ENCODE results near the gene HYAL3.
"Not testable (repeated sequence)": the region's sequence is repeated elsewhere in the genome, so short reads cannot be mapped to it uniquely, and the experiment has no call there.

Gene HYAL3

GRCh38 chr3:50258029-50258680, 41.0 kb downstream of the HYAL3 start:
- DNase-seq (ENCODE audit: low read depth) = no peak

- DNase-seq (ENCODE audit: low read depth) = no peak
Measured at GRCh38 chr3:50256978-50257890, 42.0 kb downstream of the HYAL3 start.

GRCh38 chr3:50255251-50255615, 44.0 kb downstream of the HYAL3 start:
- no peak for DNase-seq (ENCODE audit: low read depth)

- no peak for DNase-seq (ENCODE audit: low read depth)
Measured at GRCh38 chr3:50254577-50255250, 44.5 kb downstream of the HYAL3 start.

- no peak for DNase-seq (ENCODE audit: low read depth)
Measured at GRCh38 chr3:50251220-50251619, 48.0 kb downstream of the HYAL3 start.

- DNase-seq (ENCODE audit: low read depth) = no peak
Measured at GRCh38 chr3:50250514-50250913, 48.7 kb downstream of the HYAL3 start.

GRCh38 chr3:50249457-50249856, 49.7 kb downstream of the HYAL3 start:
- no peak for DNase-seq (ENCODE audit: low read depth)

GRCh38 chr3:50248387-50248786, 50.8 kb downstream of the HYAL3 start:
- no peak for DNase-seq (ENCODE audit: low read depth)

GRCh38 chr3:50246517-50246954, 52.7 kb downstream of the HYAL3 start:
- DNase-seq (ENCODE audit: low read depth) = peak; percentile 79

- DNase-seq (ENCODE audit: low read depth) = peak; percentile 98
Measured at GRCh38 chr3:50245831-50246516, 53.2 kb downstream of the HYAL3 start.

GRCh38 chr3:50245251-50245745, 53.9 kb downstream of the HYAL3 start:
- no peak for DNase-seq (ENCODE audit: low read depth)

- DNase-seq (ENCODE audit: low read depth) = not testable (repeated sequence)
Measured at GRCh38 chr3:50244813-50245212, 54.4 kb downstream of the HYAL3 start.

GRCh38 chr3:50243543-50243895, 55.7 kb downstream of the HYAL3 start:
- no peak for DNase-seq (ENCODE audit: low read depth)

- DNase-seq (ENCODE audit: low read depth) = no peak
Measured at GRCh38 chr3:50242851-50243542, 56.2 kb downstream of the HYAL3 start.

All from activated gamma-delta T cell treated with anti-CD3 and anti-CD28 coated beads, Interleukin-2, amount 50 U/mL, for 16 hours (primary cell).